ENCODE measurements around the gene TPRA1. TPM values are rescaled to one million over a fixed set of nuclear protein-coding genes. Genes with fewer than 3 reads are reported as not detected.

TPRA1 gene
- total RNA-seq, 4 donors from 2014 or later, result 50.3 to 75.3 (median 67.5) TPM

DNA sequence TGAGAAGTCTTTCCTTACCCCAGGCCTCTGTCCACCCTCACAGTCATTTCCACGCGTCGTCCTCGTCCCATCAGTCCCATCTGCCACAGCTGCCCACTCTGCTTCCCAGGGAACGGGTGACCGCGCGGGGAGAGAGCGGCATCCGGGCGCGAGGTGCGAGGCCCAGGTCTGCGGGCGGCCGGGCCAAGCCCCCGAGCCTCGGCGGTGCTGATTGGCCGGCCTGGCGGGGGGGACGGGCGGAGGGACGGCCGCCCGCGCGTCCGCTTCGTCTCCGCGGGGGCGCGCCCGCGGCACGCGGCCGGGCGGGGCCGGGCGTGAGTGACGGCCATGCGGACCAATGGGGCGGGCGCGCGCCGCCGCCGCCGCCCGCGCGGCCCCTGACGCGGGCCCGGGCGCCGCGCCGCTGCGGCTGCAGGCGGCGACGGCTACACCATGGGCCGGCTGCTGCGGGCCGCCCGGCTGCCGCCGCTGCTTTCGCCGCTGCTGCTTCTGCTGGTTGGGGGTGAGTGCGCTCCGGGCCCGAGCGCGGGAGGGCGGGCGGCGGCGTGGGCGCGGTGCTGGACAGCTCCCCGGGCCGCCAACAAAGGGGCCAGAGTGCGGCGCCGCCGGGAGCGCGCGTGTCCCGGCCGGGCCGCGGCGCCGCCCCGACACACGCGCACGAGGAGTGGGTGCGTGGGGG, 38.4 kb upstream of the TPRA1 start, which contains the start of gene PODXL2:
TSS of gene PODXL2 (plus strand) at position 398 of the 679 bp plus-strand sequence. CDS start at position 433, 35 bp downstream.
- TF ChIP-seq, protein P1, sequence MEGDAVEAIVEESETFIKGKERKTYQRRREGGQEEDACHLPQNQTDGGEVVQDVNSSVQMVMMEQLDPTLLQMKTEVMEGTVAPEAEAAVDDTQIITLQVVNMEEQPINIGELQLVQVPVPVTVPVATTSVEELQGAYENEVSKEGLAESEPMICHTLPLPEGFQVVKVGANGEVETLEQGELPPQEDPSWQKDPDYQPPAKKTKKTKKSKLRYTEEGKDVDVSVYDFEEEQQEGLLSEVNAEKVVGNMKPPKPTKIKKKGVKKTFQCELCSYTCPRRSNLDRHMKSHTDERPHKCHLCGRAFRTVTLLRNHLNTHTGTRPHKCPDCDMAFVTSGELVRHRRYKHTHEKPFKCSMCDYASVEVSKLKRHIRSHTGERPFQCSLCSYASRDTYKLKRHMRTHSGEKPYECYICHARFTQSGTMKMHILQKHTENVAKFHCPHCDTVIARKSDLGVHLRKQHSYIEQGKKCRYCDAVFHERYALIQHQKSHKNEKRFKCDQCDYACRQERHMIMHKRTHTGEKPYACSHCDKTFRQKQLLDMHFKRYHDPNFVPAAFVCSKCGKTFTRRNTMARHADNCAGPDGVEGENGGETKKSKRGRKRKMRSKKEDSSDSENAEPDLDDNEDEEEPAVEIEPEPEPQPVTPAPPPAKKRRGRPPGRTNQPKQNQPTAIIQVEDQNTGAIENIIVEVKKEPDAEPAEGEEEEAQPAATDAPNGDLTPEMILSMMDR (IDR thresholded peaks at IDR 0.05), result no peak
- TF ChIP-seq POLR2A (IDR thresholded peaks at IDR 0.05), result no peak
- TF ChIP-seq EP300 (IDR thresholded peaks at IDR 0.05), result no peak
- 4 to 36% methylated on average over 8 to 90 of the region's 105 CpGs for WGBS, 2 donors
- Histone ChIP-seq H3K27me3 (peaks cover 0 to 18% of the 10 kb centered on the region in 2 donors), H3K4me3 (peak within 1 kb of the TSS; percentile 44 to 65 (median 48)), H3K36me3 (no peaks in the 10 kb centered on the region), H3K4me1 (peaks cover 0 to 25% (median 9%) of the 10 kb centered on the region in 4 donors), H3K27ac (peak within 1 kb of the TSS in 2 of 4 donors; percentile 28 to 66), H3K9me3 (no peaks in the 10 kb centered on the region)
- no peak for DNase-seq (ENCODE audit: low spot score in 2 of 2)

DNA sequence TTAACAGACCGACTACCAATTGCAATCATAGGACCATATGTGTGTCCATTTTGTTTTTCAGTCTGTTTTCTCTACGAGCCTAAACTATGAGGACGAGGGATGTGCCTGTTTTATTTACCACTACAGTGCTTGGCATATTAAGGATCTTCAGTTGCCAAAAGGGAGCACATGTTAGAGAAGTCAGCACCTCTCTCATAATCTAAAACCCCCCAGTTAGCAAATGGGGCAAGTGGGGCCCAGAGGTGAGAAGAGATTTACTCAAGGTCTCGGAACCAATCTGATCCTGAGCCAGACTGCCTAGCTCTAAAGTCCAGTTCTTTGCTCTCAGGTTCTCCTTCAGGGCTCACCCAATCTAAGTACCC, 37.9 kb upstream of the TPRA1 start:
- Histone ChIP-seq H3K27me3 (peaks cover 0 to 18% of the 10 kb centered on the region in 2 donors), H3K4me3 (peak overlapping the region in 1 of 4 donors; percentile 65), H3K27ac (peak overlapping the region in 2 of 4 donors; percentile 28 to 53), H3K36me3 (no peaks in the 10 kb centered on the region), H3K4me1 (peaks cover 0 to 25% (median 9%) of the 10 kb centered on the region in 4 donors), H3K9me3 (no peaks in the 10 kb centered on the region)
- WGBS, 2 donors, result 56 to 59% methylated on average over 4 of the region's 4 CpGs
- TF ChIP-seq, protein P1 (IDR thresholded peaks at IDR 0.05), result no peak
- no peak for TF ChIP-seq POLR2A (IDR thresholded peaks at IDR 0.05)
- no peak for TF ChIP-seq EP300 (IDR thresholded peaks at IDR 0.05)
- DNase-seq (ENCODE audit: low spot score in 2 of 2), result no peak

DNA sequence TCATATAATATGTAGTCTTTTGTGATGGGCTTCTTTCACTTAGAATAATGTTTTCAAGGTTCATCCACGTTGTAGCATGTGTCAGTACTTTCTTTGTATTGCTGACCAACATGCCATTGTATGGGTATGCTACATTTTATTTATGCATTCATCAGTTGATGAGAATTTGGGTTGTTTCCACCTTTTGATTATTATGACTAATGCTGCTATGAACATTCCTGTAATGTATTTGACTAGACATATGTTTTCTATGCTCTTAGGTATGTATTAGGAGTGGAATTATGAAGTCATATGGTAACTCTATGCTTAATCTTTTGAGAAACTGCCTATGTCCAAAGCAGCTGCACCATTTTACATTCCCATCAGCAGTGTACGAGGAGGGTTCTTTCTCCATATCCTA, 35.3 kb upstream of the TPRA1 start:
- H3K4me1 ChIP-seq, result peaks cover 0 to 23% (median 9%) of the 10 kb centered on the region in 4 donors
- no peak for DNase-seq (ENCODE audit: low spot score in 2 of 2)
- H3K27me3 ChIP-seq, result peaks cover 0 to 11% of the 10 kb centered on the region in 2 donors
- 34 to 36% methylated on average over 2 of the region's 2 CpGs for WGBS, 2 donors
- no peaks in the 10 kb centered on the region for H3K9me3 ChIP-seq
- no peak for TF ChIP-seq POLR2A (IDR thresholded peaks at IDR 0.05)
- no peak for TF ChIP-seq EP300 (IDR thresholded peaks at IDR 0.05)
- TF ChIP-seq, protein P1 (IDR thresholded peaks at IDR 0.05), result no peak
- no peak overlapping the region for H3K27ac ChIP-seq
- peaks cover 0 to 20% (median 1%) of the 10 kb centered on the region in 3 donors for H3K36me3 ChIP-seq
- no peak overlapping the region for H3K4me3 ChIP-seq

DNA sequence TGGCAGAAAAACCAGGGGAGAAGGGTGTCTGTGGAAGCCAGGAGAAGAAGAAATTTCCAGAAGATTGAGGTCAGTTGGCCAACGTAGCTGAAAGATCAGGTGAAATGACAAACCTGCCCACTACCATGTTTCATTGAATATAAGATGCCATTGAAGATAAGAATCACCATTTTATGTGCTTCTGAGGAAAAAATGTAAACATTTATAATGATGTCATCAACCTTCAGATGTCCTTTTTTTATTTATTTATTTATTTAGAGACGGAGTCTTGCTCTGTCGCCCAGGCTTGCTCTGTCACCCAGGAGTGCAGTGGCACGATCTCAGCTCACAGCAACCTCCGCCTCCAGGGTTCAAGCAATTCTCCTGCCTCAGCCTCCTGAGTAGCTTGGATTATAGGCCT, 33.5 kb upstream of the TPRA1 start:
- H3K4me1 ChIP-seq, result peaks cover 0 to 8% (median 0%) of the 10 kb centered on the region in 4 donors
- H3K9me3 ChIP-seq, result no peaks in the 10 kb centered on the region
- peaks cover 0 to 37% (median 3%) of the 10 kb centered on the region in 3 donors for H3K36me3 ChIP-seq
- H3K27me3 ChIP-seq, result no peaks in the 10 kb centered on the region
- WGBS, 2 donors, result 78 to 92% methylated on average over 5 of the region's 5 CpGs
- no peak overlapping the region for H3K27ac ChIP-seq
- TF ChIP-seq, protein P1 (IDR thresholded peaks at IDR 0.05), result no peak
- no peak for DNase-seq (ENCODE audit: low spot score in 2 of 2)
- H3K4me3 ChIP-seq, result no peak overlapping the region

DNA sequence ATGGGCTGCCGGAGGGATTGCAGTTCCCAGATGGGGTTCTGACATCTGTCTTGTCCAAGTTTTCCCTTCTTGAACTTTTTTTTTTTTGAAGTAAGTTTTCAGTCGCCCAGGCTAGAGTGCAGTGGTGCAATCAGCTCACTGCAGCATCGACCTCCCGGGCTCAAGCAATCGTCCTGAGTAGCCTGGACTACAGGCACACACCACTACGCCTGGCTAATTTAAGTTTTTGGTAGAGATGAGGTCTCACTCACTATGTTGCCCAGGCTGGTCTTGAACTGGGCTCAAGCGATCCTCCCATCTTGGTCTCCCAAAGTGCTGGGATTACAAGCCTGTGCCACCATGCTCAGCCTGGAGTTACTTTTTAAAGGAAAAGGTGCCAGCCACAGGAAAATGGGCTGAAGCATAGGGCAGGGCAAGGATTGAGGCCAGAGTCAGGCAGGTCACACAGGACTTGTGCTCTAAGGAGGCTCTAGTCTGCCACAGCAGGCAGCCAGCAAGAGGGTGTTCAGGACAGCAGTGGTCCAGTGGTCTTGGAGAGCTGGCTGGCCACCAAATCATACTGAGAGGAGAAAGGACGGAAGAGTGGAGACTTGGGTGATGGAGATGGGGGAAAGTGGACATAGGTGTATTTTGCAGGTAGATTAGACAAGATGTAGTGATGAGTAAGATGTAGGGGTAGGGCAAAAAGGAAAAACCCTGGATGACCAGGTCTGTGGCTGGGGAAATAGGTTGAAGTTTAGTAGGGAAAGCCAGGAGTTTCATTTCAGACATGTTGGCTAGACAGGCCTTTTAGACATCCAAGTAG, 32.4 kb upstream of the TPRA1 start:
- Histone ChIP-seq H3K27me3 (no peaks in the 10 kb centered on the region), H3K9me3 (no peaks in the 10 kb centered on the region), H3K4me3 (no peak overlapping the region), H3K27ac (no peak overlapping the region), H3K36me3 (peaks cover 0 to 48% (median 3%) of the 10 kb centered on the region in 3 donors), H3K4me1 (no peaks in the 10 kb centered on the region)
- WGBS, 2 donors, result 88 to 93% methylated on average over 8 of the region's 8 CpGs
- DNase-seq (ENCODE audit: low spot score in 2 of 2), result no peak
- TF ChIP-seq EP300 (IDR thresholded peaks at IDR 0.05) (no peak), POLR2A (IDR thresholded peaks at IDR 0.05) (no peak)
- TF ChIP-seq, protein P1 (IDR thresholded peaks at IDR 0.05), result no peak
